Epithelial cell of esophagus (primary cell): ENCODE results near the gene MRPS30.
A peak's percentile ranks its signal among the peaks of the same experiment; 100 is the strongest.
"Not testable (repeated sequence)": the region's sequence is repeated elsewhere in the genome, so short reads cannot be mapped to it uniquely, and the experiment has no call there.

Experiments used
- DNase-seq: peaks from one replicate; pipeline ENCODE4 v3.0.0; 2010; ENCODE audit warnings: low read depth
- H3K4me3 ChIP-seq: 2 replicates; pipeline ENCODE4 v1.5.1; 2011; ENCODE audit warnings: mild to moderate bottlenecking, low read length, control low read depth
- CTCF ChIP-seq: IDR thresholded peaks from 2 replicates; pipeline ENCODE4 v1.5.1; 2011; ENCODE audit warnings: low read depth, mild to moderate bottlenecking, low read length, control low read depth, inconsistent platforms; ENCODE audit not compliant: insufficient read depth; ENCODE audit errors: missing control alignments

MRPS30 gene

GRCh38 chr5:44779167-44779566 lies 29.6 kb upstream of the MRPS30 start:
- TF ChIP-seq CTCF = no peak
- DNase-seq = no peak
- no peak overlapping the region for H3K4me3 ChIP-seq

- TF ChIP-seq CTCF = no peak
- no peak overlapping the region for H3K4me3 ChIP-seq
- no peak for DNase-seq
These were observed 25.0 kb upstream of the MRPS30 start for GRCh38 chr5:44783634-44784315.

GRCh38 chr5:44787731-44788130 lies 21.0 kb upstream of the MRPS30 start:
- H3K4me3 ChIP-seq = no peak overlapping the region
- DNase-seq = no peak
- no peak for TF ChIP-seq CTCF

- DNase-seq = peak; percentile 58
- H3K4me3 ChIP-seq = not testable (repeated sequence)
These were observed 19.3 kb upstream of the MRPS30 start for GRCh38 chr5:44789372-44789995.

GRCh38 chr5:44792031-44792673 lies 16.6 kb upstream of the MRPS30 start:
- DNase-seq = not testable (repeated sequence)

GRCh38 chr5:44794371-44794770 lies 14.4 kb upstream of the MRPS30 start:
- no peak overlapping the region for H3K4me3 ChIP-seq
- TF ChIP-seq CTCF = no peak
- DNase-seq = no peak

More at GRCh38 chr5:44792031-44792673, 16.6 kb upstream of the MRPS30 start:
- not testable (repeated sequence) for H3K4me3 ChIP-seq

GRCh38 chr5:44795496-44795895 lies 13.3 kb upstream of the MRPS30 start:
- DNase-seq = no peak
- H3K4me3 ChIP-seq = no peak overlapping the region
- no peak for TF ChIP-seq CTCF

- DNase-seq = no peak
- H3K4me3 ChIP-seq = no peak overlapping the region
- no peak for TF ChIP-seq CTCF
These were observed 10.9 kb upstream of the MRPS30 start for GRCh38 chr5:44797841-44798240.
